Fibroblast of pulmonary artery (primary cell): ENCODE data around the gene HOXB8.

Experiments used
- DNase-seq: peaks from one replicate; pipeline ENCODE4 v3.0.0-alpha.2; 2010; ENCODE audit warnings: low read depth
- H3K4me3 ChIP-seq: replicated peaks from 2 replicates; pipeline ENCODE4 v1.5.1; 2011; ENCODE audit warnings: low read depth, mild to moderate bottlenecking, control low read depth, low read length, moderate library complexity
- TF ChIP-seq, protein P1 (sequence below): IDR thresholded peaks from 2 replicates; pipeline ENCODE4 v1.5.1; 2011; ENCODE audit warnings: mild to moderate bottlenecking, control low read depth, low read length, inconsistent platforms; ENCODE audit errors: missing control alignments

HOXB8 gene

DNA sequence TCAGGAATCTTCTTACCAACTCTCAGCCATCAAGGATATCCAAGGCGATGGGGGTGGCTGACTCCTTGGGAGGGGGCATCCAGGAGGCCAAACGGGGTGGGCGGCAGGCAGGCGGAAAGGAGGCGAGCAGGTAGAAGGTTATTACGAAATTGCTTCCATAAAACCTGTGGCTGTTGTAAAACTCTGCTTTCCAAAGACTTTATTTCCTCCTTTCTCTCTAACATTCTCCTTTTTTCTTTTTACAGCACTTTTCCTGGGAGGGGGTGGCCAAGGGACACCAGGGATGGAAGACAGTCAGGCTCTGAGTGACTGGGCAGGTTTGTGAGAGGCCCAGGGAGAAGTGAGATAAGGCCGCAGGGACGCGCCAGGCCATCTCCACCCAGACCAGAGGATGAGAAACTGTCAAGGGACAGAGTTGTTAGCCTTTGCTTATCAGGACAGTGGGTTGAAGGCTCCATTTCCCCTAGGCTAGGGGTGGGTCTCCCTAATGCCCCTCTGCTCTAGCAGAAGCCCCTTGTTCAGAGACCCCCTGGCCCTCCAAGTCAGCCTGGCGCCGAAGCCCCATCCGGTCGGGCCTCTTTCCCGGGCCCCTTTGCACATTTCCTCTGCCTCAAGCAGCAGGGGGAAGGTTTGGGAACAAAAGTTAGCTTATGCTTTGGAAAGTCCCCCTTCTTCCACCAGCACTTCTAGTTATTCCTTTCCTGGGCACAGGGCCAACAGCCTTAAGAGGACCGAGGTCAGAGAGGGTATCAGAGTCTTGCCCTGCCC lies 16.0 kb upstream of the HOXB8 start:
- DNase-seq = no peak
- TF ChIP-seq, protein P1, sequence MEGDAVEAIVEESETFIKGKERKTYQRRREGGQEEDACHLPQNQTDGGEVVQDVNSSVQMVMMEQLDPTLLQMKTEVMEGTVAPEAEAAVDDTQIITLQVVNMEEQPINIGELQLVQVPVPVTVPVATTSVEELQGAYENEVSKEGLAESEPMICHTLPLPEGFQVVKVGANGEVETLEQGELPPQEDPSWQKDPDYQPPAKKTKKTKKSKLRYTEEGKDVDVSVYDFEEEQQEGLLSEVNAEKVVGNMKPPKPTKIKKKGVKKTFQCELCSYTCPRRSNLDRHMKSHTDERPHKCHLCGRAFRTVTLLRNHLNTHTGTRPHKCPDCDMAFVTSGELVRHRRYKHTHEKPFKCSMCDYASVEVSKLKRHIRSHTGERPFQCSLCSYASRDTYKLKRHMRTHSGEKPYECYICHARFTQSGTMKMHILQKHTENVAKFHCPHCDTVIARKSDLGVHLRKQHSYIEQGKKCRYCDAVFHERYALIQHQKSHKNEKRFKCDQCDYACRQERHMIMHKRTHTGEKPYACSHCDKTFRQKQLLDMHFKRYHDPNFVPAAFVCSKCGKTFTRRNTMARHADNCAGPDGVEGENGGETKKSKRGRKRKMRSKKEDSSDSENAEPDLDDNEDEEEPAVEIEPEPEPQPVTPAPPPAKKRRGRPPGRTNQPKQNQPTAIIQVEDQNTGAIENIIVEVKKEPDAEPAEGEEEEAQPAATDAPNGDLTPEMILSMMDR = no peak
- no peak overlapping the region for H3K4me3 ChIP-seq

DNA sequence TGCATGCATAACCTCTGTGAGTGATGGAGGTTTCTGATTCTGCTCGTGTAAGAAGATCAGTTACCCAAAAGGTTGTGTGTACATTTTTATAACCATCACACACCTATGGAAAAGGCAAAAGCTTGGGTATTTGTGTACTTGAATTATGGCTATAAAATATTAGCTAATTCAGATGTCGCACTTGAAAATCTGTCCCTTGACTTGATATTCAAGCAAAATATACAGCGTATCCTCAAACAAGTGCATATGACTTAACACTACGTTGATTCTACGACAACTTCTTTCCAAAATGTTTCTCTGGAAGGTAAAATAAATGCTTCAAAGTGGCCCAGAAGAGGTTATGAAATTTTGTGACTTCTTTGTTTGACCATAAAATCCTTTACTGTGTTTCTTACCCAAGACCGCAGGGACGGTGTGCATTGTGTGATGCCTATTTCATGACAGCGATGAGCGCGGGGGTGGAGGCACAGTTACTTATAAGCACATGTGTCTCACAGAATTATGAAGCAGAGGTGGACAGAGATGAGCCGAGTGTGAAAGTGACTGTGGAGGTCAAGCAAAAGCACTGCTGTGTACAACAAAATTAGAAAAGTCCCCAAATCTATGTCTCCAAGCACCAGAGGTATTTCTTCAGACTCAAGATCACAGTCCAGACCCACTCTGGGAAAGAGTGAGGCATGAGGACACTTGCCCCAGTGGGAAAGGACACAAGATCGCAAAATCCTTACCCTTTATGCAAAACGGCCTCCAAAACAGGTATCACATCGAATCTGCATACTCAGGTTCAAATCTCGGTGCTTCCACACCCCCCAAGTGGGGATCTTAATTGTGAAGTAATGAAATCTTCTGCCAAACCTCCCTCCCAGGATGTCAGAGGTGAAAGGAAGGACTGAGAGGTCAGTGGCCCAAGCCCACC lies 15.2 kb upstream of the HOXB8 start:
- no peak for DNase-seq
- TF ChIP-seq, protein P1 = no peak
- no peak overlapping the region for H3K4me3 ChIP-seq

DNA sequence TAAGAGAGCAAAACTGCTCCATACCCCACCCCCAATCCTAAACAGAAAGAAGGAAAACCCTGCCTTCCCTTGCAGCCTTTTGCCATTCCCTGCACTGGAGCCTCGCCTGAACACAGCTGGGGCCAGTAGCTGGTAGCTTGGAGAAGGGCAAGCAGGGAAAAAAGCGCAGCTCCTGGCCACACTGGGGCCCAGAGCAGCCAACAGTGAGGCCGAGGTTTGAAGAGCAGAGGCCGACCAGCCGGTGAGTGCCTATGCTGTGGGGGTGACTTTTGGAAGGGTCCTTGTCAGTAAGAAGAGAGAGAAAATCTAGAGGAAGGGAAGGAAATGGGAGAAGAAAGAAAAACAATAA lies 14.3 kb upstream of the HOXB8 start:
- H3K4me3 ChIP-seq = no peak overlapping the region
- TF ChIP-seq, protein P1 = no peak

DNA sequence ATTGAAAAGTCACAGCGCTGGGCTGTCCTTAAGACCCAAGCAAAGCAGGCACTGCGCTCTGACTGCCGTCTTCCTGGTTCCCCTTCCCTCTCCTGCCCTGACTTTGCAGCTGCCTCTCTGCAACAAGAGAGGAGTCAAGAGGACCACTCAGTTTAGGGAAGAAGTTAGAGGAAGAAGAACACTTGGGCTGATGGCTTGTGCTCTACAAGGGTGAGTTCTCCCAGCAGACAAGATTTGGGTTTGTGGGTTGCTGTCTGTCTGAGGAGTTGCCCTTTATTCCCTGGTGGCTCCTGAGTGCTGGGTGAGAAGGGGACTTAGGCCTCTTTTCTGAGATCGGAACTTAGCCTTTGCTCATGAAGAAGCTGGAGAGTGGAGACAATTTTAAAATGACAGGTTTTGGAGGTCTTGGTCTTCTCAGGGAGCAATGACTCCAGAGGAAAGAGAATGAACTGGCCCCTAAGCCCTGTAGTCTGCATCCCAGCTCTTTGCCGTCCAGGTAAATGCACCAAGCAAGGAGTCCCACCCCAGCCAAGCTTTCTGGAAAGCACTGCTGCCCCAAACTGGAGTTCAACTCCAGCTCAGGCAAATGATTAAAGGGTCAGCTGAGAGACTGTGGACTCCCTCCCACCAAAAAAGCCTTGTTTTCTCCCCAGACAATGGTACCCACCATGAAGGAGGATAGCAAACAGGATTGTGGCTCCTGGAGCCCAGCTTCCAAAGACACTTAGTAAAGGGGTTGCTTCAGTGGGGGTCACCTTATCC lies 13.7 kb upstream of the HOXB8 start:
- H3K4me3 ChIP-seq = no peak overlapping the region
- DNase-seq = no peak
- TF ChIP-seq, protein P1 = no peak

More for the DNA sequence above, 14.3 kb upstream of the HOXB8 start:
- DNase-seq = no peak

DNA sequence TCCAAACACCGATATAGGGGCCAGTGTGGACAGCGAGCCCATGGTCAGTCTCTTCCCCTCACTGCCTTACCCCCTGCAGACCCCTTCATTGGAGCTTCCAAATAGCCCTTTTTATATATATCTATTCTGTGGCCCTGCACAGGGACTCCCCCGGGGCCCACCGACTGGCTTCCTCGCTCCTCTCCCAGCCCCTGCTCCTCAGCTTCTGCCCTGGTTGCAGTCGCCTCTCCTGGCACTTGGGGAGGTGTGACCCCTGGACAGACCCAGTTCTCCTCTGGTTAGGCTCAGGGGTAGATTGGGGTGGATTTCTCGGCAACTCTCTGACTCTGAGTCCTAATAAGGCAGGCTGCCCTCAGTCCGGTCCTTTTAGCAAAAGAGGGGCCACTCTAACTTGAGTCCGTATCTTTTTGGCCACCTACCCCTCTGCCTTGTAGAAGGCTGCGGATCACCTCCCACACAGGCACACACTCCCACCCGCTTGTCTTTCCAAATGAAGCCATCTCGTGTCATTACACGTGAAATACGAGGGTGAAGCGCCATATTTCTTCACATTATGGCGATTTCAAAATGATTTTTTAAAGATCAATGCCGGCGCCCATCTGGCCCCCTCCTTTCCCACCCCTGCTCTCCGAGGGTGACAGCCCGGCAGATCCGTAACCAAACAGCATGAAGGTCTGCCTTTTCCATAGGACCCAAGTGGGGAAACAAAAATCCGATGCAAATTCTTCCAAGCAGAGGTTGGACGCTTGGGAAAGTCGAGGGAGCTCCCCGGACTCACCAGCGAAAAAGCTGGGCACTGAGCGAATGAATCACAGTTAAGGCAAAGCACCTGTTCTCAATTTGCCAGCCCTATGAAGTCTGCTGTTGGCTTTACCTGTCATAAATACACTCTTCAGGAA lies 12.8 kb upstream of the HOXB8 start:
- no peak for DNase-seq
- H3K4me3 ChIP-seq = no peak overlapping the region
- TF ChIP-seq, protein P1 = no peak

- H3K4me3 ChIP-seq = no peak overlapping the region
- DNase-seq = no peak
- TF ChIP-seq, protein P1 = no peak
Measured at GRCh38 chr17:48627118-48627597, 12.1 kb upstream of the HOXB8 start.
